Measurements from ENCODE around the gene THRB.

Gene THRB

DNA sequence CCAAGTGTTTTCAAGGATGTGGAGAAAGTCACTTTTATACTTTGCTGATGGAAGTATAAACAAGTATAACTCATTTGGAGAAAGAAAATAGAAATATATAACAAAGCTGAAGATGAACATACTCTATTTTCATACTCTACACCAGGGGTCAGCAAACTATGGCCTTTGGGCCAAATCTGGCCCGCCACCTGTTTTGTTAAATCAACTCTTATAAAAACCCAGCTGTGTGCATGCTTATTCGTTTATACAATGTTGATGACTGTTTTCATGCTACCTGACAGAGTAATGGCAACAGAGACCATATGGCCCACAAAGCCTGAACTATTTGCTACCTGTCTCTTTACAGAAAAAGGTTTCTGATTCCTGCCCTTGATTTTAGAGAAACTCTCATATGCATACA, 425.6 kb downstream of the THRB start:
- DNase-seq: no peak

DNA sequence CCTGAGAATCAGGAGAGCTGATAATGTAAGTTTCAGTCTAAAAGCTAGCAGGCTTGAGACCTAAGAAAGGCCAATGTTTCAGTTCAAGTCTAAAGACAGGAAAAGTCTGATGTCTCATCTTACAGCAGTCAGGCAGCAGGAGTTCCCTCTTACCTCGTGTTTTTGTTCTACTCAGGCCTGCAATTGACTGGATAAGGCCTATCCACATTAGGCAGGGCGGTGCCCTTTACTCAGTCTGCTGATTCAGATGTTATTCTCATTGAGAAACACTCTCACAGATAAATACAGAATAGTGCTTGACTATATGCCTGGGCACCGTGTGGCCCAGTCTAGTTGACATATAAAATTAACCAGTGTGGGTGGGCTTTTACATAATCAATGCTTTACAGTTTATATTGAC, 427.2 kb downstream of the THRB start:
- DNase-seq: peak; percentile 51
